T-helper 2 cell treated with Interferon-gamma antibody and Interleukin-4, amounts not matched to agents 100 ng/mL and 5 ng/mL, for 36 hours (primary cell): ENCODE measurements around the gene PTRH2. TPM values are rescaled to one million over a fixed set of nuclear protein-coding genes. Genes with fewer than 3 reads are reported as not detected.

Source experiments
- intact Hi-C: fragments of 100-400 bp; cut with micrococcal nuclease; formaldehyde crosslinking; loops from one replicate; pipeline ENCODE4 v1.15.1; 2023
- total RNA-seq: library from RNA; stranded (reverse); gene quantifications from 2 replicates; pipeline ENCODE4 v1.2.3, GENCODE V29; 2022

Gene PTRH2
- total RNA-seq, 1 donor from 2014 or later: 27.4 TPM

DNA sequence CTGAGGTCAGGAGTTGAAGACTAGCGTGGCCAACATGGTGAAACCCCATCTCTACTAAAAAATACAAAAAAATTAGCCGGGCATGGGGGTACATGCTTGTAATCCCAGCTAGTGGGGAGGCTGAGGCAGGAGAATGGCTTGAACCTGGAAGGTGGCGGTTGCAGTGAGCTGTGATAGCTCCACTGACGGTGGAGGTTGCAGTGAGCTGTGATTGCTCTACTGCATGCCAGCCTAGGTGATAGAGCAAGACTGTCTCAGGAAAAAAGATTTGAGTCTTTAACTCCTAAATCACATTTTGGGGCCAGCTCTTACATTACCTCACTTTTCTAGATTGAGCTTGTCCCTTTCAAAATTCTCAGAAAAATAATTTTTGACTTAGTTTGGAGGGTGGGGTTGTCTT lies 15.4 kb upstream of the PTRH2 start:
- intact Hi-C loops: no loop called here

DNA sequence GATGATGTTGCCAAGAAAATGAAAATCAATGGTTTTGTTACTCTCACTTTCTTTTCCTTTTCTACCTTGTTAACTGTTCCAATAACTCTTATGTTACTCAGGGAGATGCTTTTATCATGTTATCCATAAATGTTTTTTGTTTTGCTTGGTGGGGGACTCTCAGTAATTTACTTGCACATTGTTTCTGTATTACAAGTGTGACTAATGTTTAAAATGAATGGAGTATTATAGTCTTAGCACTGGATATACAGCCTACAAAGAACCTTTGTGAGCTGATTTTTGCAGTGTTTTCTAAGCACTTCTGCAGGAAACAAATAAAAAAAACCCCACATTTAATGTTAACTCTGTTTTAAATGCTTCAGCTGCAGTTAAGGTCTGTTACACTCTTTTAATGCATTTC lies 12.3 kb upstream of the PTRH2 start:
- intact Hi-C loops: no loop called here

DNA sequence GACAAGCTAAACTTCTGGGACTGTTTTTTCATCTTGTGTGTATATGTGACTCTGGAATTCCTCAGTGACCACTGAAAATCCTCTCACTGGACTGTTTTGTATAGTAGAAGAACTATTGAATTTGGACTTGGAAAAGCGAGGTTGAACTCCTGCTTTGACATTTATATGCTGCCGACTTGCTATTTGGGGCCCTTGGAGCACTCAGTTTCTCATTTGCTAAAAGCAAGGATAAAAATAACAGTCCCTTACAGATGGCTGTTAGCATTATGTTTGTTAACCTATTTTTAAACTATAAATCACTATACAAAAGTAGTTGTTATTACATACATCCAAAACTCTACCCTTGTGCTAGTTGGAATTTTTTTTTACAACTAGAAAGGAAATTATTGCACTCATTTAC lies 9.2 kb upstream of the PTRH2 start:
- intact Hi-C loops: no loop called here

DNA sequence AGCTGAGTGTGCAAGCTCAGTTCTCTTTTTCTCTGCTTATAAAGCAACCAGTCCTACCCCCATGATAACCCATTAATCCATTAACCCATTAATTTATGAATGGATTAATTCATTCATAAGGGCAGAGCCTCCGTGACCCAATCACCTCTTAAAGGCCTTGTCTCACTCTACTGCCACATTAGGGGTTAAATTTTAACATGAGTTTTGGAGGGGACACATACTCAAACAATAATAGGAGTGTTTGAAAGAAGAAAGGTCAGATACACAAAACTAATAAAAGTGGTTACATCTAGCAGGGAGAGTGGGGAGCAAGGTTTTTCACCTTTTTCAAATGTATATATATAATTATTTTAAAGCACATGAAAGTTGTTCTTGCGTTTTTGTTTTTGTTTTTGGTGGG lies 7.0 kb upstream of the PTRH2 start:
- intact Hi-C loops: no loop called here

DNA sequence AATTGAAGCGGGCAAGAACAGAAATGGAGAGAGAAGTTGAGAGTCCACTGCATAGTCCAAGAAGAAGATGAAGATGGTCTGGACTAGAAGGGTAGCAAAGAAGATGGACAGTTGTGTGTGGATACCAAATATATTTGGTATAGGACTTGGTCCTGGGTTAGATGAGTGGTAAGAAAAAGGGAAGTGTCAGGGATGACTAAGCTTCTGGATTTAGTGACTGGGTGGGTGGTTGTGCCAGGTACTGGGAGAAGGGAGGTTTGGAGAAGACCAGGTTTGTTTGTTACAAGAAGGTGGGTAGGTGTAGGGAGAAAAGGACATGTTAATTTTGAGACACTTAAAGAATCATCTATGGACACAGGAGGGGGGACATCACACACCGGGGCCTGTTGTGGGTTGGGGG lies 5.6 kb upstream of the PTRH2 start:
- intact Hi-C loops: no loop called here

DNA sequence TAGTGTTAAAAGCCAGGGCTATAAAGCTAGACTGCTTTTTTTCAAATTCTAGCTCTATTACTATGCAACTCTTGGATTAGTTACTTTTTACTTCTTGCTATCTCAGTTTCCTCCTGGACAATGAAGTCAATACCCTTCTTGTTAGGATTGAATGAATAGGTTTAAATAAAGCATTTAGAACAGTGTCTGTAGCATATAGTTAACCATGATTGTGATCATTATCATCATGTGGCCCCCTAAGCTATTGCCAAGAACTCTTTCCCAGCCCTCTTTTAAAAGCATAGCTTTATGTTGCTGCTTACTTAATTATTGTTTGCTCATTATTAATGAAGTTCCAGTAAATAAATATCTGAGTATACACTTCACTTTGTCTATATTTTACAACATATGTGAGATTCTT lies 4.7 kb upstream of the PTRH2 start:
- intact Hi-C loops: no loop called here

DNA sequence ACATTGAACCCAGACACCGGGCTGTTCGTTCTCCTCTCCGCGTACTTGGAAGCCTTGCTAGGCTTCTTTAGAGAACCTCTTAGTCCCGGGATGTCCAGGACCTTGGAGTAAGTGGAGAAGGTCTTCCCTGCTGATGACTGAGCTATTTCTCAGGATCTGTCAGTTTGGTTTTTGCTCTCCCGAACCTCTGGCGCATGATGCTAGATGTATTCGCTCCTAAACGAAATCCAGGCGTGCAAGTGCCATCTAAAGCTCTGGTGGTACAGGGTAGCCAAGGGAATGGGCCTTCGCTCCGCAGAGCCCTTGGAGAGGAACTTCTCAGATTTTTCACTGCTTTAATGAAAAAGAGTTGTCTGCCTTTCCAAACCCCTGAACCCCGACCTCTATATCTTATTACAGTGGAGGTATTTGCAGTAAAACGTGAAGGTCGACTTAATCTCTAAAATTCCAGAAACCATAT lies 771 bp upstream of the PTRH2 start:
- intact Hi-C loops: loop anchor here (1.0 to 10.0 kb wide), 4 partner anchors 77 to 185 kb away; partner anchors contain the start of genes CLTC, RPS6KB1 and TUBD1

DNA sequence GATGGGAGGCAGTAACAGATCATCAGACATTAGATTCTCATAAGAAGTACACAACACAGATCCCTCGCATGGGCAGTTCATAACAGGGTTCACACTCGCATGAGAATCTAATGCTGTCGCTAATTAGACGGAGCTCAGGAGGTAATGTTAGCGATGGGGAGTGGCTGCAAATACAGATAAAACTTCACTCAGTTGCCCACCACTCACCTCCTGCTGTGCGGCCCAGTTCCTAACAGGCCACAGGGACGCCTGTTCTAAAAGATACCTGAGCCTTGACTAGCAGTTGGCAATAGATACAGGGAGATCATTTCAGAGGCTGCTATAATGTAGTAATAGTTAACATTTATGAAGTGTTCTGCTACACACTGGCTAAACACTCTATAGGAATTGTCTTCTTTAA lies 4.9 kb downstream of the PTRH2 start:
- intact Hi-C loops: loop anchor here (10.0 kb wide), 1 partner anchor 82 kb away; no protein-coding TSS in a partner anchor

DNA sequence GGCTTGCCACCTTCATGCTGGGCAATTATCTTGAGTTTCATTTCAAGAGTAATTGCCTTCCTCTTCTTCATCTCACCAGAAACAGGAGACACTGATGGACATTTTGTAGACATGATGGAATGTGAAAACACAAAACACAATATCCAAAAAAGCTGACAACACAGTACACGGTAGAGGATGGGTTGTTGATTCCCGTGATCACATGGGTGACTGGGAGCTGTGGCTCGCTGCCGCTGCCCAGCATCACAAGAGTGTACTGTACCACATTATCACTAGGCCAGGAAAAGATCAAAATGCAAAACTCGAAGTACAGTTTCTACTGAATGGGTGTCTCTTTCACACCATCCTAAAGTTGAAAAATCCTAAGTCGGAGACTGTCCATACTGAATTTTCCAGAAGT lies 7.4 kb downstream of the PTRH2 start:
- intact Hi-C loops: loop anchor here (10.0 kb wide), 1 partner anchor 85 kb away; no protein-coding TSS in a partner anchor

DNA sequence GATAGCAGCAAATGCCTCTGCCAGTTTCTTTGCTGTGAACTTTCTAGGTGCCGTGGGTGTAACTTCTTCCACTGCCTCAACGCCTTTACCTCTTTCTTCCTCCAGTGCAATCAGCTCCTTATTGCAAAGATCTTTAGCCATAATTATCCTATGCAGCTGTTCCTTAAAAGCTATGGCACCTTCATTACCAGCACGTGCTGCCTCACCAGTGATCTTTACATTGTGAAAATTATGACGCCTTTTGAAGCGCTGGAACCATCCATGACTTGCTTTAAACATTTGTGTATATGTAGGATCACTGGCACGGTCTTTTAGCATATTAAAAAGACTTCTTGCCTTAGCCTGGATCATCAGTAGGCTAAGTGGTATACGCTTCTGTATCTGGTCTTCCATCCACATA lies 8.0 kb downstream of the PTRH2 start:
- intact Hi-C loops: no loop called here

DNA sequence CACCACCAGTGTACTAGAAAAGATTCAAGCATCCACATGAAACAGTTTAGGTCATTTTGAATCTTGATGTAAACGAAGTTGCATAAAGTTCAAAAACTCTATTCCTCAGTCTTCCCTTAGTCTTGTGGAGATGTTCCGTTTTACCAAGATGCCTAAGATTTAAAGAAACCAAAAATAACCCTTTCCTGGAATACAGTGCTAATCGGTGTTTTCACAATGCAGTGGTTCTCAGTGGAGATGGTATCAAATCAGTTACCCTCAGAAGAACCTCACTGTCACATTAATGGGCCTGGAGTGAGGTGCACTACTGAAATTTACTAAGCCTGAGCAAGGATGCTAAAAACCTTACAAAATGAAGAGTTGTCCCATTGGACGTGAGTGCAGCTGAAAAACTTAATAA lies 9.1 kb downstream of the PTRH2 start:
- intact Hi-C loops: no loop called here

DNA sequence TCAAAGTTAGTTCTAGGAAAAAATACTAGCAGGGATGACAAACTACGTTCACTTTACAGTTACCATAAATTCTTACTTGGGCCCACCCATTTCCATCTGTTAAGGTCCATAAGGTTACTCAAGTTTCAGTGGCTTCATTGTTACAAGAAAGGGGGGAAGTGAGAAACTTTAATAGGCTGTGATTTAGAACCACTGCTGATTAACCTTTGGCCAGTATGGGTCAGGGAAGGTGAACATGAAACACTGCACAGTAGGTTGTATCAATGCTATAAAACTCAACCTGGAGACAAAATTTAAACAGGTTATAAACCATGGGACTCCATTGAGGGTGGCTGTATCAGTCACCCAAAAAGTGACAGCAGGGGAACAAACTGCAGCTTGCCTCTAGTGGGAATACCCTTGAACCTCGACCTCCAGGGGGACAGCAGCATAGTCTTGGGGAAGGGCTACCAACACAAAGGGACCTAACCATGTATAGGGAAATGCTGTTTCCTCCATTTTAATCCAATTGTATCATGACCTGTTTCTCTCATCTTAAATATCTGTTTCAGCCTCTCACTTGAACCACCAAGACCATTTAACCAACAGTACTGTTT lies 10.4 kb downstream of the PTRH2 start:
- intact Hi-C loops: no loop called here

DNA sequence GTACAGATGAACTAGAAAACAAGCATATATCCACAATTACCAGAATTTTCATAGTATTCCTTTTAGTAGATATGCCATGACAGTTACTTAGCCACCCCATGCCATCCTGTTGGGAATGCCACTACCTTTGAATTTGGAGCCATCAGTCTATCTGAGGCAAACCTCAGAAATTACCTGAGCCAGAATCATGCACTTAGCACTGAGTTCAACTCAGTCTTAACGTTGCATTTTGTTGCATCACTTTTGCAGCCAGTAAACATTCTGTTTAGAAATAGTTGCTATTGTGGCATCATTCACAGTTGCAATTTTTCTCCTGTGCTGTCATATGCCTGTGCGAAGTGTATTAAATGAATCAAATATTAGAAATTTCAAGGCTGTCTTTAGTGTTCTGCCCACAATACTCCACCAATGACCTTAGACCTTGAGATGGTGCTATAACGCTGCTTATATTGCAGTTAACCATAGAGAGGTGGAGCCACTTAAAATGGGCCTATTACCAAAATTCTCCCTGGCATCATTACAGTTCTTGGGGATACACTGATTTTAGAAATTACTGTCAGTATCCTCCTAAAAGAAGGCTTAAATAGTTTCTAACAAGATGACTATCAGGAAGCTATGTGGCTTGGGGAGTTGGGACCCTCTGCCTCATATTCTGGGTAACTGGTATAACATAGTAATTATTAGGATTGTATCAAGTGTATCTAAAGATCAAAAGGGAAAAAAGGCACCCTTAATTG lies 11.1 kb downstream of the PTRH2 start:
- intact Hi-C loops: no loop called here

DNA sequence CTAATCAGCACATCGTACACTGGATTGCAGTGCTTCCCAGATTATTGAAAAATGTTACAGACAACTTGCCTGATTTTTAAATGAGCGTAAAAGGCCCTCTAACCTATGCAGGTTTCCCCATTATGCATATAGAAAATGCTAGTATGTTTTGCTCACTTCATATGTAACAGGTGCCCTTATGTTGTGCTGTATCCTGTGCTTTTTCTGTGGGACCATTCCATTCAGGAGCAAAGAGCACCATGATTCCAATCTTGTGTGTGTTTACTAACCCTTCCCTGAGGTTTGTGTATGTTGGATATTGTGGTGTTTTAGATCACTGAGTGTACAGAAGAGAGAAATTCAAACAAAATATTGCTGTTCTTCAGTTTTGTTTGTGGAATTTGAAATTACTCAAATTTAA lies 12.9 kb downstream of the PTRH2 start:
- intact Hi-C loops: no loop called here

DNA sequence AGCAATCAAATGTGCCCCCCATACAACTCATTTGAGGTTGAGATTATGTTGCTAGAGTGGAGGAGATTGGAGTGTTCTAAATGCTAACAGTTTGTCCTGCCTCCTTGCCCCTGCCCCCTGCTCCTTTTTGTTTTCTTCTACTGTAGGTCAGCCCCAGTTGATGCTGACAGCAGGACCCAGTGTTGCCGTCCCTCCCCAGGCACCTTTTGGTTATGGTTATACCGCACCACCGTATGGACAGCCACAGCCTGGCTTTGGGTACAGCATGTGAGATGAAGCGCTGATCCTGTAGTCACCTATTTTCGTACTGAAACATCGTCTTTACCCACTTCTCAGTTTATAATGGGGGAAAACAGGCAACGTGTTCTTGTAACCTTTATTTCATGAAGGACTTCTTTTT lies 13.6 kb downstream of the PTRH2 start:
- intact Hi-C loops: no loop called here

DNA sequence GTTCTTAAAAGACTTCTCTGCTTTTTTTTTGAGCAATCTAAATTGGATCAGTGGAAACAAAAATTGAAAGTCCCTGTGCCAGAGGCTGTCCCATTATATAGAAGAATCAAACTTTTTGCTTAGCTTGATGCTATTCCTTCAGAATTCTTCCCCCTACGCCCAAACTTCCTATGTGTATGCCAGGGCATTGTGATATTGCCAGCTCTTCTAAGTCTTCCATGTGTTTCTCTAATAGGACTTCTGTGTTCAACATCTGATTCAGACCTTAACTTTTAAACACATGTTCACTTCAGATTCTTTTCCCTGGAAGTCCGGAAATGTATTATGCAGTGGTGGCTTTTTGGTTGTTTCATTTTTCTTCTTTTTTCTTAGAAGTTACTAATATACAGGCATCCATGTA lies 18.7 kb downstream of the PTRH2 start:
- intact Hi-C loops: no loop called here

DNA sequence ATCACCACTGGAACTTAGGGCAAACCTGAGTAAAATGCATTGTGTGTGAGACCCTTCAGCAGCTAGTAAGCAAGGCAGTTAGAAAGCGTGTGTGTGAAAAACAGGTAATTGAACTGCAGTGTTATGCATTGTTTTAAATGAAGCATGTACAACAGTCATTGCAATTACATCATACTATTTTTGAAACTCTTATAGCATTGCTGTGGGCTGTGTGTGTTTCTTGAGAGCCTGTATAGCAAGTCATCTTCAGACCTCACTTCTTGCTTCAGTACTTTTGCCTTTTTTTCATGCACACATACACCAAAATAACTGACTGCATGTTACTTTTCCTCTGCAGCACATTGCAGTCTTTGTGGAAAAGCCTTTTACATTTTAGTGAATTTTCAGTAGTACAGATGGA lies 19.2 kb downstream of the PTRH2 start:
- intact Hi-C loops: no loop called here

DNA sequence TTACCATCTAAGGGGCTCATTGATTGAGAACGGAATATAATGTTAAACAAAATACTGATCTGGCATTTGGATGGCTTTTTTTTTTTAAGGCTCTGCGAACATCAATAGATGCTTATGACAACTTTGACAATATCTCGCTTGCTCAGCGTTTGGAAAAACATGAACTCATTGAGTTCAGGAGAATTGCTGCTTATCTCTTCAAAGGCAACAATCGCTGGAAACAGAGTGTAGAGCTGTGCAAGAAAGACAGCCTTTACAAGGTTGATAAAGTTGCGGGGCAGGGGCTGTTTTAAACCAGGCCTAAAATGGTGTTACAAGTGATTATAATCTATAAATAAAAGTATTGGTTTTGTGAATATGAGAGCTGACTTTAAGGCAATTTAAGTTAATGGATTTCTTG lies 22.3 kb downstream of the PTRH2 start:
- intact Hi-C loops: no loop called here

DNA sequence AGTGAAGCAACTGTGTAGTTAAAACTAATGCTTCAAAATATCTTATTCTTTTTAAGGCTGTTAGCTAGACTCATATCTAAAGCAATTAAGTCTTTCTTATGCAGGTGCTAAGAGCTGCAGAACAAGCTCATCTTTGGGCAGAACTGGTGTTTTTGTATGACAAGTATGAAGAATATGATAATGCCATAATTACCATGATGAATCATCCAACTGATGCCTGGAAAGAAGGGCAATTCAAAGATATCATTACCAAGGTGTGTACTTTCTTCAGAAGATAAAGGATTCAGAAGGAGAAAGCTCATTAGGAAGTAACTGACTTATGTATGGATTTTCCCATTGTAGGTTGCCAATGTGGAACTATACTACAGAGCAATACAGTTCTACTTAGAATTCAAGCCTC lies 23.9 kb downstream of the PTRH2 start:
- intact Hi-C loops: no loop called here

DNA sequence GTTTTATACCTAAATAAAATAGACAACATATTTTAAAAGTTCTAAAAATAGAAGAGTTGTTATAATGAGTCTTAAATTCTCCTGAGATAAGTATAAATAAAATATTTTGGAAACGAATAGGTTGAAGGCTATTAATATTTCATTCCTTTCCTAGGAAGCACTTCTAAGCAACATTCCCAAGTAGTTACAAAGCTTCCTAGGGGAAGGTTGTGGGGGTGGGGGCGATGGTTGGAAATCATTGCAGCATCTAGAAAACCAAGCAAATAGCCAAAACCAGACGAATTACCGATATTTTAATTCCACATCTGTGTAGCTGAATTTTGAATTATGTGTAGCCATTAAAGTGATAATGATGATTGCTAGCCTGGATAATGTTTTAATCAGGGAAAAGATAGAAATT lies 26.9 kb downstream of the PTRH2 start:
- intact Hi-C loops: no loop called here

DNA sequence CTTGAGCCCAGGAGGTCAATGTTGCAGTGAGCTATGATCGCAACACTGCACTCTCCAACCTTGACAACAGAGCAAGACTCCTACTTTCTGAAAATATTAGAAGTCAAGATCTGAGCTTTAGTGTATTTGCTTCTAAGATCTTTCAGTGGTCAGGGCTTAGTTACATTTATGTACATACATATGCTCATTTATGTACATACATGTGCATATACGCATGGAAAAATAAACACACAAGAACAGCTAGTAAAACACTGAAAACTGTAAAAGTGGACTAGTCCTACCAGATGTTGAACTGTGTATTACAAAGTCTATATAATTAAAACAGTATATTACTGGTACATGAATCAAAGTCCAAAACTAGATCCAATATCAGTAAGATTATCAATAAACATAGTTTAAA lies 28.3 kb downstream of the PTRH2 start:
- intact Hi-C loops: no loop called here

DNA sequence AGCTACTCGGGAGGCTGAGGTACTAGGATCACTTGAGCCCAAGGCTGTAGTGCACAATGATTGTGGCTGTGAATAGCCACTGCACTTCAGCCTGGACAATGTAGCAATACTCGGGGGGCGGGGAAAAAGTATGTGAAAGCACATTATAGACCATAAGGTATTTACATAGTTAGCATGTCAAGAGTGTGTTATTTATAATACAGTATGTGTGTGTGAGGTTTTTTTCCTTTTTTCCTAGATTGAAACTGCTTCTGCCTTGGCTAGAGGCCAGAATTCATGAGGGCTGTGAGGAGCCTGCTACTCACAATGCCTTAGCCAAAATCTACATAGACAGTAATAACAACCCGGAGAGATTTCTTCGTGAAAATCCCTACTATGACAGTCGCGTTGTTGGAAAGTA lies 30.5 kb downstream of the PTRH2 start:
- intact Hi-C loops: no loop called here

DNA sequence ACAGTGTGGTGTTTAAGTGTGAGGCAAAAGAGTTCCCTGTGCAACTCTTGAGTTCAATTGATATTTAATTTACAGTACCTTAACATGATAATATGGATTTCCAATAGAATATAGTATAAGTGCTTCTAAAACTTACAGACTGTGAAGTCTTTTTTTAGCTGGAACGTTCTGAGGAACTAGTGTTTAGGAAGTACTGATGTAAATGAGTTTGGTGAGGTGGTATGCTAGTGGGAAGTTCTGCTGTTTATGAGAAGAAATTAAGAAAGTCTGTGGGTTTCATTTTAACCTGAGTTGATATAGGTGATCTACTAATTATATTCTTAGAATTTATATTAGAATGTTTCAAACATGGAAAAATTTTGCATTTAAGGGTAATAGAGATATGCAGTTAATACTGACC lies 32.0 kb downstream of the PTRH2 start:
- intact Hi-C loops: no loop called here
